GM12878 (cell line): ENCODE results near the gene CYBC1. TPM values are rescaled to one million over a fixed set of nuclear protein-coding genes. Genes with fewer than 3 reads are reported as not detected.

Source experiments
- ASH2L ChIP-seq: fragments of 300-600, 200-600 bp; sonication (generic); IDR thresholded peaks from 2 replicates; pipeline ENCODE4 v1.6.1; 2017; ENCODE audit warnings: low read depth, mild to moderate bottlenecking, borderline replicate concordance
- BCLAF1 ChIP-seq: fragments of 450-650 bp; IDR thresholded peaks from 2 replicates; pipeline ENCODE4 v1.6.1; 2017; ENCODE audit warnings: antibody characterized with exemption, mild to moderate bottlenecking, moderate library complexity
- CEBPB ChIP-seq, 2 experiments: fragments of 150-350 bp in 1 of 2; IDR thresholded peaks; 2 replicates each; pipeline ENCODE4 v1.6.1; 2012 to 2014; ENCODE audit warnings: low read depth in 2 of 2, low read length in 2 of 2, borderline replicate concordance in 1 of 2, inconsistent platforms in 1 of 2
- CHD4 ChIP-seq: fragments of 200-600 bp; sonication (generic); IDR thresholded peaks from 2 replicates; pipeline ENCODE4 v1.6.1; 2016; ENCODE audit warnings: mild to moderate bottlenecking
- REST ChIP-seq: IDR thresholded peaks from 2 replicates; pipeline ENCODE4 v1.6.1; 2012; ENCODE audit warnings: mild to moderate bottlenecking, low read depth, low read length
- TARDBP ChIP-seq: IDR thresholded peaks from 2 replicates; pipeline ENCODE4 v1.6.1; 2016; ENCODE audit warnings: borderline replicate concordance
- TCF12 ChIP-seq: IDR thresholded peaks from 2 replicates; pipeline ENCODE4 v1.6.1; 2011; ENCODE audit warnings: low read depth, mild to moderate bottlenecking, low read length
- USF2 ChIP-seq: IDR thresholded peaks from 2 replicates; pipeline ENCODE4 v1.6.1; 2011; ENCODE audit warnings: low read depth, low read length, improper control_type of control experiment, borderline replicate concordance
- ZBTB33 ChIP-seq: fragments of 450-650 bp; IDR thresholded peaks from 2 replicates; pipeline ENCODE4 v1.6.1; 2017; ENCODE audit warnings: mild to moderate bottlenecking
- ZNF274 ChIP-seq: IDR thresholded peaks from one replicate; pipeline ENCODE4 v1.8.0; 2011; ENCODE audit not compliant: insufficient read length, insufficient read depth
- ZNF687 ChIP-seq: fragments of 450-650 bp; IDR thresholded peaks from 2 replicates; pipeline ENCODE4 v1.6.1; 2017; ENCODE audit warnings: mild to moderate bottlenecking, moderate library complexity
- polyA plus RNA-seq, 11 experiments: library from polyadenylated mRNA; depleted of rRNA in 4 of 11; unstranded in 6 of 11; stranded (reverse) in 5 of 11; fragments of >200 nt; fragmentation: Nextera tagmentation in 4 of 11; fragmentation: Illumina TruSeq in 1 of 11; extraction: Ambion mirVana in 4 of 11; extraction: Trizol in 1 of 11; gene quantifications; 1 replicate in 1 of 11; 2 replicates in 10 of 11; pipeline versions ENCODE4 v1.2.1 to v1.2.3, GENCODE V29; 2011 to 2016; ENCODE audit warnings: inconsistent platforms in 2 of 11, missing spikeins in 2 of 11, low read depth in 1 of 11
- total RNA-seq, 4 experiments: library from RNA; depleted of rRNA in 3 of 4; stranded (reverse); fragments of >200 nt in 3 of 4; fragmentation: Illumina TruSeq in 1 of 4; extraction: Trizol in 1 of 4; gene quantifications; 2 replicates each; pipeline versions ENCODE4 v1.2.1 to v1.2.3, GENCODE V29; 2013 to 2021
- TF ChIP-seq, protein P1 (sequence below): IDR thresholded peaks from 2 replicates; pipeline ENCODE4 v1.6.1; 2011; ENCODE audit warnings: borderline replicate concordance, low read depth, mild to moderate bottlenecking, moderate library complexity, mixed read lengths, low read length; ENCODE audit not compliant: insufficient read depth; ENCODE audit errors: extremely low read length

The CYBC1 gene
- total and polyA plus RNA-seq, 10 of the 15 experiments (the other 5 are each of a cell fraction or from before 2014, with no cell fraction given): 4.2 to 162 (median 133) TPM

- peak; percentile 90 for TF ChIP-seq ZNF687
- TF ChIP-seq TARDBP: no peak
- no peak for TF ChIP-seq ZNF274
- peak; percentile 98 for TF ChIP-seq USF2
- TF ChIP-seq ZBTB33: peak; percentile 27; the same call in 1 of the 2 replicates
- no peak for TF ChIP-seq ASH2L
- TF ChIP-seq TCF12: no peak
- no peak for TF ChIP-seq BCLAF1
- TF ChIP-seq CHD4: no peak
- TF ChIP-seq, protein P1, sequence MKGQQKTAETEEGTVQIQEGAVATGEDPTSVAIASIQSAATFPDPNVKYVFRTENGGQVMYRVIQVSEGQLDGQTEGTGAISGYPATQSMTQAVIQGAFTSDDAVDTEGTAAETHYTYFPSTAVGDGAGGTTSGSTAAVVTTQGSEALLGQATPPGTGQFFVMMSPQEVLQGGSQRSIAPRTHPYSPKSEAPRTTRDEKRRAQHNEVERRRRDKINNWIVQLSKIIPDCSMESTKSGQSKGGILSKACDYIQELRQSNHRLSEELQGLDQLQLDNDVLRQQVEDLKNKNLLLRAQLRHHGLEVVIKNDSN: peak; percentile 99
- no peak for TF ChIP-seq REST
- no peak for TF ChIP-seq CEBPB (IDR thresholded peaks at IDR 0.05; ENCODE audit: borderline replicate concordance in 1 of 2, low read depth in 2 of 2, low read length in 2 of 2)
Measured at GRCh38 chr17:82496529-82497434, 46.2 kb upstream of the CYBC1 start (continued).
